ENCODE data around the gene TBXA2R.
"Not testable (repeated sequence)": the region's sequence is repeated elsewhere in the genome, so short reads cannot be mapped to it uniquely, and the experiment has no call there.

The TBXA2R gene

DNA sequence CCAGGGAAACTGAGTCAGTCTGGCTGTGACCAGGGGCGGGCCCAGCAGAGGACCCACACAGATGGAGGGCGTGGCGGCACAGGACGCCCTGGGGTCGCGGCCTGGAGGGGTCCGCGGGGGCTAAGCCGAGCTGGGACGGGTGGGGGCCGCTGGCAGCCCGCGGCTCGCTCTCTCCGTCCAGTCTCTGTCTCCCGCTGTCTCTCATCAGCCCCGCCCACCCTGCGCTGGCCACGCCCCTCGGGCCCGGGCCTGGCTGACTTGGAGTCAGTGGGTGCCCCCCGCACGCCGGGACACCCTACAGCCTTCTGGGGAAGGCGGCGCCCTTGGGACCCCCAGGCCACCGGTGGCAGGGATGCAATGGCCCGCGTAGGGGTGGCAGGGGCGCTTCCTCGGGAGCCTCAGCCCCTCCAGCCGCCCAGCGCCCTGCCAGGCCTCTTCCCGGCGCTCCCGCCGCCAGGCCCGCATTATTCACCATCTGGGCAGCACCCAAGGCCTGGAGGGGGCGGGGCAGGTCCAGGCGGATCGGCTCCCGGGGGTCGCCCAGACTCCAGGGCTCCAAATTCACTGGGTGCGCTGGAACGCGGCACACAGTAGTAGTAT is at the start of gene TBXA2R:
TBXA2R (minus strand) TSS at position 186 of the 600 bp plus-strand sequence. CDS start 6,241 bp downstream, outside the sequence.
- FAIRE-seq, result no peak
- DNase-seq (ENCODE audit: insufficient read length, low spot score), result peak; percentile 96
- TF ChIP-seq POLR2A (IDR thresholded peaks at IDR 0.05; ENCODE audit: low read depth, low read length), result peak; percentile 54

DNA sequence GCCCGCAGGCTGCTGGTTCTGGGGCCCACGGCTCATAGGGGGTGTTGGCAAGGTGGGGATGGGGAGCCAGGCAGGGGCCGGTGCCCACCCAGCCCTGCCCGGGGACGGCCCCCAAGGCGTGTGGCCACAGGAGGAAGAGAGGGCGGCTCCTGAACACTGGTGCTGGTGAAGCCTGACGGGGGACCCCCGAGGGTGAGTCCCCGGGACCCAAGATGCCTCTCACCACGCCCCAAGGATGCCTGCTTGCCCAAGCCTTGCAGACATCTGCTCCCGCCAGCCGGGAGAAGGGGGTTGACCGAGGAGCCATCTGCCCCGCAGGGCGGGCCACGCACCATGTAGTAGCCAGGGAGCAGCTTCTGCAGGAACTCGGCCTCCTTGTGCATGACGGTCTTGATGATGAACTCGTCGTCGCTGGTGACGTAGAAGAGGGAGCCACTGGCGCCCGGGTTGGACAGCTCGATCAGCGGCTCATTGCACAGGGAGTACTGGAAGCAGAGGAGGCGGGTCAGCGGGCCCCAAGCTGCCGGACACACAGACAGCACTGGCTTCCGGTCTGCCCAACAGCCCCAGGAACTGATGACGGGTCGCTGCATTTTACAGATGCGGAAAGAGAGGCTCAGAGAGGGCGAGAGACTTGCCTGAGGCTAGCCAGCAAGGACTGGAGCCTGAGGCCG is 49.5 kb upstream of the TBXA2R start:
- DNase-seq (ENCODE audit: insufficient read length, low spot score) (peak; percentile 62), FAIRE-seq (no peak)
- TF ChIP-seq POLR2A (IDR thresholded peaks at IDR 0.05; ENCODE audit: low read depth, low read length), result no peak

- DNase-seq (ENCODE audit: insufficient read length, low spot score), result peak; percentile 100
- peak; percentile 33 for FAIRE-seq
- TF ChIP-seq POLR2A (IDR thresholded peaks at IDR 0.05; ENCODE audit: low read depth, low read length), result peak; percentile 48
These were observed 48.9 kb upstream of the TBXA2R start for GRCh38 chr19:3655402-3656072.

DNA sequence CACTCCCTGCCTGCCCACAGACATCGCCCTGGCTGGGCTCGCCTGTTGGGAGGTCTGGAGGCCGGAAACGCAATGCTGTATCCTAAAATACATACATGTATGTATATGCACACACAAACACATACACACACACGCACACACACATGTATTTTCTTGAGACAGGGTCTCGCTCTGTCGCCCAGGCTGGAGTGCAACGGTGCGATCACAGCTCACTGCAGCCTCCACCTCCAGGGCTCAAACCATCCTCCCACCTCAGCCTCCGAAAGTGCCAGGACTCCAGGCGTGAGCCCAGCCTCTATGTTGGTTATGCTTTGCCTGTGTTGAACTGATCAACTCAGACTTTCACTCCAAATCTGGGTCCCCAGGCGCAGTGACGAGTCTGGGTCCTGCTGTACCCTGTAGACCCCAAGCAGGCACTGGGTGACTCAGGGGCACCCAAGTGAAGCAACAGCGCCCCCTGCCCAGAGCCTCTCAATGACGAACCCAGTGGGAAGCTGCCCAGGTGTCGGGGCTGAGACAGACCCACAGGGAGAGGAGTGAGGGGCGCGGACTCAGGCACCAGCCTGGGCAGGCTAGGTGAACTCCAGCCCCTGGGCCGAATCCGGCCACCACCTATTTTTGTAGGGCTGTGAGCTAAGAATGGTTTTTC is 47.3 kb upstream of the TBXA2R start:
- DNase-seq (ENCODE audit: insufficient read length, low spot score) (no peak), FAIRE-seq (no peak)
- TF ChIP-seq POLR2A (IDR thresholded peaks at IDR 0.05; ENCODE audit: low read depth, low read length), result no peak

DNA sequence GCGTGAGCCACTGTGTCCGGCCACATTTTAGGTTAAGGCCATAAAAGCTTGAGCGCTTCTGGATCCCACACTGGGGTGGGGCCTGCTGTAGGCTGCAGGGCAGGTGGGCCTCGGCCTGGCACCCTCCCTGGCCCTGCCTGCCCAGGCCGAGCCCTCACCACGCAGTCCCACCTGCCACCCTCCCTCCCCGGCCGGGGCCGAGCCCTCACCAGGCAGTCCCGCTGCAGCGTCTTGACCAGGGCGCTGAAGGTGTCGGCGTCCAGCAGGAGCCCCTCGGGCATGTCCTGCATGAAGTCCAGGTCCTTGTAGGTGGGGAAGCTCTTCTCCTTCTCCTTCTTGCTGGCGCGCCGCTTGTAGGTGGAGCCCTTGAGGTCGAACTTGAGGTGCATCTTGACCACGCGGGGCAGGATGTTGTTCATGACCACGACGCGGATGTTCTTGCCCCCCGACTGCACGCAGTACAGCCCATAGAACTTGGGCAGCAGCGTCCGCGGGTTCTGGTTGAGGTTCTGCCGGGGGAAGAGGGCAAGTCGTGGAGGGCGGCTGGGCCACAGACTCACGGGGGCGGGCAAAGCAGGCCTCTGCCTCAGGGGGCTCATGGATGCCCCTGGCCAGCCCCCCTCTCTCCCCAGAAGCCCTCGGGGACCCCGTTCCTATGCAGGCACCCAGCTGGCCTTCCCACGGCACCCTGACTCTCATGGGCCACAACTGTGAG is 46.6 kb upstream of the TBXA2R start:
- FAIRE-seq, result no peak
- no peak for TF ChIP-seq POLR2A (IDR thresholded peaks at IDR 0.05; ENCODE audit: low read depth, low read length)
- DNase-seq (ENCODE audit: insufficient read length, low spot score), result no peak

DNA sequence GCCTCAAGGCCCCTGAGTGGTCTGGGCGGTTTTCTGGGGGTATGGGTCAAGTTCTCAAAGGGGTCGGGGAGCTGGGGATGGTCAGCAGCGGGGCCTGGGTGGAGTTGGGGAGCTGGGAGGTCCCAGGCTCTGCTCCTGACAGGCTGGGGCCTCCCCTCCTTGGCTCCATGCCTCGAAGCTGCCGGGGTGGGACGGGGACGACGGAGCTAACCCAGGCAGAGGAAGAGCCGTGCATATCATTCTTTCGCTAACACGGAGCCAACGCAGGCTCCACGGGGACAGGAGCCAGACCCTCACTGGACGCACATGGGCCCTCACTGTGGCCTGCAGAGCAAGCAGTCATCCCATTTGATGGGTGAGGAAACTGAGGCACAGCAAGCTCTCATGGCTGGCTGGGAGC is 45.7 kb upstream of the TBXA2R start:
- no peak for DNase-seq (ENCODE audit: insufficient read length, low spot score)
- no peak for FAIRE-seq
- no peak for TF ChIP-seq POLR2A (IDR thresholded peaks at IDR 0.05; ENCODE audit: low read depth, low read length)

GRCh38 chr19:3651684-3652083 is 45.0 kb upstream of the TBXA2R start:
- no peak for DNase-seq (ENCODE audit: insufficient read length, low spot score)
- TF ChIP-seq POLR2A (IDR thresholded peaks at IDR 0.05; ENCODE audit: low read depth, low read length), result no peak
- no peak for FAIRE-seq

- DNase-seq (ENCODE audit: insufficient read length, low spot score), result no peak
- no peak for FAIRE-seq
- no peak for TF ChIP-seq POLR2A (IDR thresholded peaks at IDR 0.05; ENCODE audit: low read depth, low read length)
These were observed 43.2 kb upstream of the TBXA2R start for GRCh38 chr19:3649888-3650287.

DNA sequence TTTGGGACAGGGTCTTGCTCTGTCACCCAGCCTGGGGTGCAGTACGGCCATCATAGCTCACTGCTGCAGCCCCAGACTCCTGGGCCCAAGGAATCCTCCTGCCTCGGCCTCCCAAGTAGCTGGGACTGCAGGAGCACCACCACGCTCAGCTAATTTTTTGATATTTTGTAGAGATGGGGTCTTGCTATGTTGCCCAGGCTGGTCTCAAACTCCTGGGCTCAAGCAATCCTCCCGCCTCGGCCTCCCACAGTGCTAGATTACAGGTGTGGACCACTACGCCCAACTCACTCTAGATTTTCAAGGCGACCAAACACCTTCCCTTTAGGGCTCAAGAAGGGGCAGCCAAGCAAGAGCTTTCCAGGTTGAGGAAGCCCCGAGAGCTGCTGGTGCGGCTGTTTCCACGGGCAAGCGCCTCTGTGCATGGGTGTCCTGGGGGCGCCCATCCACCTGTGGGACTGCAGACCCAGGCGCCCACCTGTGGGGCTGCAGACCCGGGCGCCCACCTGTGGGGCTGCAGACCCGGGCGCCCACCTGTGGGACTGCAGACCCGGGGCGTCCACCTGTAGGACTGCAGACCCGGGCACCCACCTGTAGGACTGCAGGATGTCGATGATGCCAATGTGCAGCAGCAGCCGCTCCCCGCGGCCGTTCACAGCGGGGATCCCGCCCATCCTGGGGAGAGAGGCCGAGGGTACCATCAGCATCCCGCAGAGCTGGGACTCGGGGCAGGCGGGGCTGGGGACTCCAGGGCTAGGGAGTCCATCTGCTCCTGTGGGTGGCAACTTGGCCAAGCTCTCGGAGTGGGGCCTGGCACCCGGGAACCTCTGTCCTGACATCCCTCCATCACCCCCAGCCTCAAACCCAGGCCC is 41.6 kb upstream of the TBXA2R start:
- no peak for FAIRE-seq
- no peak for DNase-seq (ENCODE audit: insufficient read length, low spot score)
- TF ChIP-seq POLR2A (IDR thresholded peaks at IDR 0.05; ENCODE audit: low read depth, low read length), result no peak

GRCh38 chr19:3647102-3647501 is 40.4 kb upstream of the TBXA2R start:
- FAIRE-seq; DNase-seq (ENCODE audit: insufficient read length, low spot score): not testable (repeated sequence)

DNA sequence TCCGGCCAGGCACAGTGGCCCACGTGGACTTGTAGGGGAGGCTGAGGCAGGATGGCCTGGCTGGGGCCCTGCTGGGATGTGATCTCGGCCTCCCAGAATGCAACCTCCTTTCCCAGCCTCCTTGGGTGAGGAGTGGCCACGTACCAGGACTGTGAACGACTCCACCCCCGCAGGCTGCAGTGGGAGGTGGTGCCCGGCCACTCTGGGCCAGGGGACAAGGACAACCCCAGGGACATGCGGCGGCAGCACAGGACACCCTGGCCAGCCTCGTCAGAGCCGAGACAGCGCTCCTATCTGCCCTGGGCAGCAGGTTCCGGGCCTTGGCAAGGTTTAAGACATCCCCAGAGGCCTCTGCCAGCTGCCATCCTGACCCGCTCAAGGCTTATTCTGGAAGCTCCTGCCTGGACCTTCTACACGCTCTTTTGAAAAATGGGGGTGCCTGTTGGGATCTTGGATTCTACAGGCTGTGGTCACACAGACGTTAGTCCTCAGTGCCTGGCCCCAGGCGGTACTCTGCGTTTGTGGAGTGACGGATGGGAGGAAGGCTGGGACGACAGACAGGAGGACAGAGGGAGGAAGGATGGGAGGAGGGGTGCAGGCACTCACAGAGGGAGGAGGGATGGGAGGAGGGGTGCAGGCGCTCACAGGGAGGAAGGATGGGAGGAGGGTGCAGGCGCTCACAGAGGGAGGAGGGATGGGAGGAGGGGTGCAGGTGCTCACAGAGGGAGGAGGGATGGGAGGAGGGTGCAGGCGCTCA is 39.8 kb upstream of the TBXA2R start:
- DNase-seq (ENCODE audit: insufficient read length, low spot score) (no peak), FAIRE-seq (no peak)
- no peak for TF ChIP-seq POLR2A (IDR thresholded peaks at IDR 0.05; ENCODE audit: low read depth, low read length)

DNA sequence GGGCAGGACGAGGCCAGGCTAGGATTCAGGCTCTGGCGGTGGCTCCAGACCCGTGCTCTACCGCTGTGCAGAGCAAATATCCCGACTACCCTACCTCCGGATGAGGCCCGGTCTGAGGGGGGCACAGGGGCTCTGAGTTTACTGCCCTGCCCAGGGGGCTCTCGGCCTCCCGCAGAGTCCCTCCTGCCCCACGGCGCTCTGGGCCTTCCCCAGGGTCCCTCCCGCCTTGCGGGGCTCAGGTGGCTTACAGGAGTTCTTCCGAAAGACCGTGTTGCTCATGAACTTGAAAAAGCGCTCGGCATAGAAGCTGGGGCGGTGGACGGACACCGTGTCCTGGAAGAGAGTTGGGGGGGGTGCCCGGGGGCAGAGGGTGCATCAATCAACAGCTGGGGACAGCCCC is 39.1 kb upstream of the TBXA2R start:
- TF ChIP-seq POLR2A (IDR thresholded peaks at IDR 0.05; ENCODE audit: low read depth, low read length), result no peak
- FAIRE-seq (no peak), DNase-seq (ENCODE audit: insufficient read length, low spot score) (no peak)
